COLO829 (cell line): Measurements from ENCODE around the gene GOLGA6L7.
A peak's percentile ranks its signal among the peaks of the same experiment; 100 is the strongest.
"Not testable (repeated sequence)": the region's sequence is repeated elsewhere in the genome, so short reads cannot be mapped to it uniquely, and the experiment has no call there.

Source experiments
- DNase-seq: peaks from one replicate; pipeline ENCODE4 v3.0.0; 2012; ENCODE audit warnings: low spot score

The GOLGA6L7 gene, protein sequence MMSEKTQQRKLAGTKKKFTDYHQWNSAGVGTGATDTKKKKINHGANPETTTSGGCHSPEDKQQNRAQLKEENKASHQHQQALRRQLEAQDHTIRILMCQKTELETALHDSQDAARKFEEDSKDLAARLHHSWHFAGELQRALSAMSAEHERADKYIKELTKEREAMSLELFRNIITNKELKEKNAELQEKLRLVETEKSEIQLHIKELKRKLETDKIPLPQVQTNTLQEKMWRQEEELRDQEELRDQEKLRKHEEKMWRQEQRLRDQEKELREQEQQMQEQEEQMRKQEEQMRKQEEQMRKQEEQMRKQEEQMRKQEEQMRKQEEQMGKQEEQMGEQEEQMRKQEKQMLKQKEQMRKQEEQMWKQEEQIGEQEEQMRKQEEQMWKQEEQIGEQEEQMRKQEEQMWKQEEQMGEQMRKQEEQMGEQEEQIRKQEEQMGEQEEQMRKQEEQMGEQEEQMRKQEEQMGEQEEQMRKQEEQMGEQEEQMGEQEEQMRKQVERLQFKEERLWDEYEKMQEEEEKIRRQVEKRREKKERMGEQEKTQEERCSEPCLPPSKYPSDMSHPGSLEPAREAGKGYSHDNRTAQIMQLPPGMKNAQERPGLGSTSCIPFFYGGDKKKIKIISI

DNA sequence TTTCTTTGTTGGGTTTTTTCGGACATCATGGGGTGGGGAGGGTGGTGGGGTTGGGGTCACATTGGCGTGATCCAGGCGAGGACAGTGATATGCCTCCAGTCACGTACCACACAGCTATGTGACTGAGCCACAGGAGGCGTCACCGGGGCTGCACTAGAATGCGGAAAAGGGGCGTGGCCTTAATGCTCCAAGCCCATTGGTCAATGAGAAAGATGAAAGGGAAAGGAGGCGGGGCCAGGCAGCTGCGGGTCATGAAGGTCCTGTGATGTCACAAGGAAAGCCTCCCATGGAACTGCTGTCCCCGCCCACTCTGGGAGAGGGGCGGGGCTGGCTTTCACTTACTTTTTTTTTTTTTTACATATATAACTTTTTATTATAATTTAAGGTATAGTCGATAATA is at the start of gene GOLGA6L7:
TSS of gene GOLGA6L7 (minus strand) at position 124 of the 400 bp plus-strand sequence. CDS start at position 29, 95 bp downstream.
- DNase-seq = not testable (repeated sequence)

DNA sequence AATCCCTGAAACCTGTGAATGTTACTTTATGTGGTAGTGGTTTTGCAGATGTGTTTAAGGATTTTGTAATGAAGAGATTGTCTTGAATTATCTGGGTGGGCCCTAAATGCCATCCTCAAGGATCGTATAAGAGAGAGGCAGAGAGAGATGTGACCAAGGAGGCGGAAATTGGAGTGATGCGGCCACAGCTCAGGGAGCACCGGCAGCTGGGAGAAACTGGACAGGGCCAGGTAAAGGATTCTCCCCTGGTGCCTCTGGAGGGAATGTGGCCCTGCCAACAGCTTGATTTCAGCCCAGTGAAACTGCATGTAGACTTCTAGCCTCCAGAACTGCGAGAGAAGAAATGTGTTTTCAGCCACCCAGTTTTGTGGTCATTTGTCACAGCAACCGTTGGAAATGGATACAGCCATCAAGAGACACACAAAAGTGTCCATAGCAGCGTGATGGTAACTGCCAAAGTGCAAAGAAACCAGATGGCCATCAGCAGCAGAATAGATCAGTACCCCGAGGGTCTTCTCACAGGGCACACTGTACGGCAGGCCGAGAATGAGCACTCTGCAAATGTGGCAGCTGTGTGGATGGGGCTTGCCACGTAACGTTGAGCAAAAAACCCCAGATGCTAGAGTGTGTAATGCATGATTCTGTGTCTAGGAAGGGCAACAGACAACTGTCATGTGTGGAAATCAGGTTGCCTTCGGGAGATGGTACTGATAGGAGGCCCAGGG is 49.6 kb upstream of the GOLGA6L7 start:
- DNase-seq = no peak

DNA sequence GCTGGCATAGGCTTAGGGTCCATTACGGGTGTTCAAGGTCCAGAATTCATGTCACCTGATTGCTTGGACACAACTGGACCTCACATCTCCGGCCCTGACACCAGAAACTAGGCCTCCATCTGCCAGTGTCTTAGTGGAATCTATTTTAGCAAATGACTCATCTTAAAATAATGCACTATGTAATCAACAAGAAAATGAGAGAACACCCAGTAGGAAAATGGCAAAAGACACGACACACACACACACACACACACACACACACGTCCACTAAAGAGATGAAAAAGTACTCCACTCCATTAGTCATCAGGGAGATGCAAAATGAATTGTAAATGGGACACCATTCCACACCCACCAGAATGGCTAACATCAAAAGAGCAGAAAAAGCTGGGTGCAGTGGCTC is 48.5 kb upstream of the GOLGA6L7 start:
- peak; percentile 17 for DNase-seq

DNA sequence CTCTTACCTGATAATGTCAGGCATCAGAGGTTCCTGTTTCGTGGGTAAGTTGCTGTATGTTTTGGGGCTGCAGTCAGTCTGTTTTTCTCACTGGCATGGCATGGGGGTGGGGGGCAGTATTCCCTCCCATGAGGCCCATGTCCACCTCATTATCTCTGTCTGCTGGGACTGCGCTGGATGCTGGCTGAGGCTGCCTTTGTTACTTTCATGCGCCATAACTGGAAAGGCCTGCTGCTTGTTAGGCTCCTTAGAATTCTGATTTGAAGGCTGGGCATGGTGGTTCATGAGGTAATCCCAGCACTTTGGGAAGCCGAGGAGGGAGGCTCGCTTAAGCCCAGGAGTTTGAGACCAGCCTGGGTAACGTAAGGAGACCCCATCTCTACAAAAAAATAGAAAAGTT is 47.1 kb upstream of the GOLGA6L7 start:
- DNase-seq = no peak

DNA sequence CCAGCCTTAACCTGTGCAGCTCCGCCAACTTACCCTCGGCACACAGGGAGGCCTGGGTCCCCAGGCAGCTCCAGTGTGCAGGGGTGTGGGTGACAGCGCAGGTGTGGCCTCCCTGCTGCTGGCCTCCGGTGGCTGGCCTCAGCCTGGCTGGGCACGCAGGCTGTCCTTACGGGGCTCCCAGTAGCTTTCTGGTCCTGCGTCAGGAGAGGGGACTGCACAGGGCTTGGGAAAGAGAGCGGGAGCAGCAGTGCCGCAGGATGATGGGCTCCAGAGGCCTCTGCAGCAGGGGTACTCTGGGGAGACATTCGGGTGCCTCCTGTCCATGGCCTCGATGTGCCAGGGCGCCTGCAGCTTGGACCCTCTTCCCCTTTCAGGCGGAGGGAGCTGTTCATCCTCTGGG is 46.7 kb upstream of the GOLGA6L7 start:
- no peak for DNase-seq

DNA sequence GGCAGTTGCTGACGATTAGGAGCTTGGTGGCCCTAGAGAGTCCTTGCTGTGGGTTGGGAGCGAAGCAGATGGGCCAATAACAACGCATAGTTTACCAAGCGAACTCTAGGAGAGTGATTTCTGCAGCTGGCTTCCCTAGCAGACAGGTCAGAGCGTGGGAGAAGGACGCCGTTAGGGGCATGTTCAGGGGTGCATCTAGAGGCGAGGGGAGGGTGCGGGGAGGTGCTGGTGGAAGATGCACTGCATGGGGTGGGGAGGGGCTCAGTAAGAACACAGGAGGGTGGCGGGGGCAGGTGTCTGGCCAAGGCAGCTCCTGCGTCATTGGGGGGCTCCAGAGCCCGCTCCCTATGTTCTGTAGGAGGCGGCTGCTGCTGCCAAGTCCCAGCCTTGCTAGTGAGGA is 46.2 kb upstream of the GOLGA6L7 start:
- DNase-seq = no peak

DNA sequence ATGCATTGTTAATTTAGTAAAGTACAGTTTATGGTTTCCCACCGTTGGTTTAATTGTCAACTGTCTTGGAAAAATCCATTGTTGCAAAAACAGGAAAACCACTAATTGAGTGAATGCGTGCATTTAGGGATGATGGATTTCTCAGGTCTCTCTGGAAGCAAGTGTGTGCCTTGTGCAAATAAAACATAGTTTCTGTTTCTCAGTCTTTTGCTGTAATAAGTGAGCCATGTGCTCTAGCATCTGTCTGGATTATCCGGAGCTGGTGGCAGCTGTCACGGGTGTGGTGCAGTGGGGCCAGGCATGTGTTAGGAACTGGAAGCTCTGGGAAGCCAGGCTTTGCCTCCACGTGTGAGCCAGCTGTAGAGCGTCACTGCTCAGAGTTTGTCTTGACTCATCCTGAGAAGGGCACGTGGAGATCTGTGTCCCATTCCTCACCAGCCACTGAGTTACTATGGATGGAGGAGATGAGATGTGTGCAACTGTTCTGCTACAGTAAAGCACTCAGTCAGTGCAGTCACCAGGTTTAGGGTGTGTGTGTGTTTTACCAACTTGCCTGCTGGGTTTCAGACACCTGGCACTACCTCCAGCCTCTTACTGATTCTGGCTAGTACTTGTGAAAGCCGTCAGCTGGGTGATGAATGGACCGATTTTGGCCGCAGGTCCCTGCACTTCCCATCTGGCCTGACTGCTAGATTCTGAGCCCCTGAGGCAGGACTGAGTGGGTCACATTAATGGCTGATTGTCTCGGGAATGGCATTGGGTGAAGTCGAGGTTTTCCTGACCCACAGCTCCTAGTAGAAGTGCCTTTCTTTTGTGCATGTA is 44.6 kb upstream of the GOLGA6L7 start:
- no peak for DNase-seq

DNA sequence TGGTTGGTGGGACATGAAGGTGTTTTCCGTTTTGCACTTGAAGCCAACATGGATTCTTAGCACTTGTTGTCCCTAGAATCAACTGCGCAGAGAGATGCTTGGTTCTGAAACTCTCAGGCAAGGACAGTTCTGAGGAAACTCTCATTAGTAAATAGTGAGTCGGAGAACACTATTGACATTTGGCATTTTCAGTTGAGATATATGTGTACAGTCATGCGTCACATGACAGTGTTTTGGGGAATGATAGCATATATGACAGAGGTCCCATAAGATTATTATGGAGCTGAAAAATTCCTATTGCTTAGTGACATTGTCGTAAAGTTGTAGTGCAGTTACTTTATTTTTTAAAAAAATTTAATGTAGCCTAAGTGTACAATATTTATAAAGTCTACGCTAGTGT is 43.1 kb upstream of the GOLGA6L7 start:
- no peak for DNase-seq

DNA sequence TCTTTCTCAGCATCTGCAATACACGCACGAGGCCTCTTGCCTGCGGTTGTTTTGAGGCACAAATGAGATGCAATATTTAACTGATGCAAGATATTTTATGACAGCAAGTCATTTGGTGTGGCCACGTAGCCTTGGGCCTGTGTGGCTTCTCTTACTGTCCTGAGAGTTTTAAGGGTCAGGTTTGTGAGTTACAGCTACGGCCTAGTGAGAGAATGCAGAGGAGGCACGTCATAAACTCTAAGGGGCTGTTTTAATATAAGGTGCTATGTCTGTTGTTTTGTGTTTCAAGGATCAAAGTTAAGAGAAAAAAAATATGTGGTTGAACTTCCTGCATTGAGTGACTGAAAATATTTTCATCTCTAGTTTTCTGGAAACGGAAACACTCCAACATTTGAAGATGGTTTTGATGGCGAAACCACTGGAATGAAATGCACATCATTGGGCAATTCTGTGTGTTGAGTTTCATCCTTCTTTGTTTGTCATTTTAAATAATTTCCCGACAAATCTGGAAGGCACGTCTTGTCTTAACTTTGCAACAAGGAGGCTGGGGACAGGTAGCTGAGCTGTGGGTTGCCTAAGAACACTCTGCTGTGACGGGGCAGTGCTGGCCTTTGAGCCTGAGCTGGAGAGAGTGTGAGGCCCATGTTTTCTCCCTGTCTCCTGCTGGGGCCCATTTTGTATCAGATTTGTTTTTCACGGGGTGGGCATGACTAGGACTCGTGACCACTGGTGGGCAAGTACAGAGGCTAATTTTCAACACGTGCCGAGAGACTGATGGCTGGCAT is 42.5 kb upstream of the GOLGA6L7 start:
- DNase-seq = no peak

DNA sequence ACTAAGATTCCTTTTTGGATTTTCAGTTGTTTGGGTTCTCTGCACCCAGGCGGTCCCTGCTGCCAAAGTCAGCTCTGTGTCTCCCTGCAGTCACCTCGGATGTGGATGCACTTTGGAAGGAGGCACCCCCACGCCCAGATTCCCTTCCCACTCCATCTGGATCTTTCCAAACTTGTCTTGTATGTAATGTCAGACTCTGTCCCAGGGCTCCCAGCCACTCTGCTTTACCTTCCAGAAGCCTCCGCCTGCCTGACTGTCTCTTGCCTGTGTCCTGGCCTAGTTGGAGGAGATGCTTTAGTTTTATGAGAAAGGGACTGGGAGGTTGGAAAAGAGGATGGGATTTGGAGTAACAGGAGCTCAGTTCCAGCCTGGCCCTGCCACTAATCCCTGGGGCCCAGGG is 41.8 kb upstream of the GOLGA6L7 start:
- DNase-seq = not testable (repeated sequence)

DNA sequence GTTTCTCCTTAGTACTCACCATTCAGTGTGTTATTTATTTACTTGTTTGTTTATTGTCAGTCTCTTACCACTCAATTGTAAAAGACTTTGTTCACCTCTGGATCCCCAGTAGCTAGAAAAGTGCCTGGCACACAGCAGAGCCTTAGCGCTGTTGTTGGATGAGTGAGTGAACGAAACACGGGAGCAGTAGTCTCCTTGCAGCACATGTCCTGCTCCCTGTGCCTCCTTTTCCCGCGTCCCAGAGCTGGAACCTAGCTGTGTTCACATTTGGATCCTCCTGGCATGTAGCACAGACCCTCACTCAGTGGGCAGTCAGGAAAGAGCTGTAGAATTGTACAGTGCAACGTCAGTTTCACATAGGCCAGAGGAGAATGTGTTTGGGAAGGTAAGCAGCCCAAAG is 41.4 kb upstream of the GOLGA6L7 start:
- DNase-seq = not testable (repeated sequence)

DNA sequence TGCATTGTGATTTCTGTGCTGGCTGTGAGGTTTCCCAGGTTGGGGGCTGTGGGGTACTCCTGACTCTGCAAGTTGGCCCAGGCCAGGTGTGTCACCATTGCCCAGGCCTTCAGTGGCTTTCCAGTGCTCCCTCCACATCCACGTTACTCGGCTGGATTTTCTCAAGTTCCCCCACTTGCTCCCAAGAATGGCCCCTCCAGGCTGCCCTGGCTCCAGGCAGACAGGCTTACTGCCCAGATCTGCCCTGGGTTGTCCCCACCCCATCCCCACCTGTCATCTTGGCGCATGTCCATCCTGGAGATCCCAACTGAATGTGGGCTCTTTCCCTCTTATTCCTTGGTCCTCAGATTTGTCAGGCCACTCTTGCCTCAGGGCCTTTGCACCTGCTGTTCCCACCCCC is 40.9 kb upstream of the GOLGA6L7 start:
- no peak for DNase-seq

DNA sequence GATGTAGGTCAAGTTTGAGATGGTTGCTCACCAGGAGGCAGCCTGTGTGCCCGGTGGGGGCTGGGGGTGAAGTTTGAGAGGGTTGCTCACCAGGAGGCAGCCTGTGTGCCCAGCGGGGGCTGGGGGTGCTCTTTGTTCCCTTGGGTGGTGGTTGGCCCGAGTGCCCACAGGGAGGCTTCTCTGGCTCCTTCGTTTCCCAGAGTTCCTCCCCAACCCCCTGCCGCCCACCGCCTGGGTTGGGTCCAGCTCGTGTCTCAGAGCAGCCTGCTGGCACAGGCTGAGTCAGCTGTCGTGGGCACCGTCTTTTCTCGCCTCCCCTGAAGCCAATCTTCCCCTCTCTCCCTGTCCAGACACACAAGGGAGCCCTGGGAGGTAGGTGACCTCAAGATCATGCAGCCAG is 40.5 kb upstream of the GOLGA6L7 start:
- DNase-seq = no peak

DNA sequence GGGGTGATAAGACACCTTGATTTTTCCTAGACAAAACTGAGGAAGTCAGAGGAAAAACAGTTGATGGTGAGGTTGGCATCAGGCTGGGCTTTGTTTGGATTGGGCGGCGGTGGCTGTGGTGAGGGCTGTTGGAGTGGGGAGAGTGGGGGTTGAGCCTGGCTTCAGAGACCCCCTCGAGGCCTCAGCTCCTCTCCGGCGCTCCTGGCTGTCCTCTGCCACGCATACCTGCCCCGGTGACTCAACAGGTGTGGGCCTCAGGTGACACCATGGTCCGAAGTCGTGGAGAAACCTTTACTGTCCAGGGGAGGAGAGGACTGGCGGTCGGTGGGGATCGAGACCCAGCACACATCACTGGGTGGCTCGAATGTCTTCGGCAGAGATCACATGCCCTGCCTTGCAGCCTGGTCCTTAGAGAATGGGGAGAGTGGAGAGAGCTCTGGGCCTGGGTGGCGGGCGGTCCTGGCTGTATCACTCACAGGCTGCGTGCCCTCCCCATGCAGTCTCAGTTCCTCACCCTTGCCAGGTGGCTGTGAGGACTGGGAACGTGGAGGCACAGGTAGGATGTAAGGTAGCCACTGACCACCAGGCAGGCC is 40.0 kb upstream of the GOLGA6L7 start:
- DNase-seq = no peak

DNA sequence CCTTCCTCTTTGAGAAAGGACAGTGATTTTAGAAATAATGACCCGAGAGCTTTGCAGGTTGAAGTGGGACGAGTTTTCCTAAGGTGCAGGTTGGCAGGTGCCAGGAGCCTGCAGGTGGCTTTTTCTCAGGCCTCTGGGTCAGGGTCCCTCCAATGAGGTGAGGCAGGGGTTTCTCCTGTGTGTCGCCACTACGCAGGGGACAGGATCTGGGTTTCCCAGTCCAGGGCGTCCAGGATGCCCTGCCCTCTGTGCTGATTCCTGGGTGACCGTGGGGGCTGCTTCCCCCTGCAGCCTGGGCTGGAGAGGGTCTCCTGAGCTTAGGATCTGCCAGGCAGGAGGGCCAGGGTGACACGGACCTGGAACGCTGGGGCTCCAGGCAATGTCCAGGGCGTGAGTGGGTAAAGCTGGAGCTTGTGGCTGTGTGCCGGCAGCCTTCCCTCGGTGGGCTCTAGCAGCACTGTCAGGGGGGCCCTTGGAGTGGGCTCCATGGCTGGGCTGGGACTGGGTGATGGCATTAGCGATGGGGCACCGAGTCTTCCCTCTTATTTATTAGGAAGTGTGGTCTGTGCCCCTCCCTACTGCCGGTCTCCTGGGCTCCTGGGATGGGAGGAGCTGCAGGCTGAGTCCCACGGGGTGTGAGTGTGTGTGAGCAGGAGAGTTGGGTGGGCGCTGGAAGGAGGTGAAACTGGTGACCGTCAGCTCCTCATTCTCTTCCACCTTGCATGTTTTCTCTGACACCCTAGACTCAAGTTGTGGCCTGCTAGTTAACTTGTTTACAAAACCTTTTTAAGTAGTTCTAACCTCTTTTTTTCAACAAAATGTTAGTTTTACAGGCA is 39.1 kb upstream of the GOLGA6L7 start:
- DNase-seq = no peak

DNA sequence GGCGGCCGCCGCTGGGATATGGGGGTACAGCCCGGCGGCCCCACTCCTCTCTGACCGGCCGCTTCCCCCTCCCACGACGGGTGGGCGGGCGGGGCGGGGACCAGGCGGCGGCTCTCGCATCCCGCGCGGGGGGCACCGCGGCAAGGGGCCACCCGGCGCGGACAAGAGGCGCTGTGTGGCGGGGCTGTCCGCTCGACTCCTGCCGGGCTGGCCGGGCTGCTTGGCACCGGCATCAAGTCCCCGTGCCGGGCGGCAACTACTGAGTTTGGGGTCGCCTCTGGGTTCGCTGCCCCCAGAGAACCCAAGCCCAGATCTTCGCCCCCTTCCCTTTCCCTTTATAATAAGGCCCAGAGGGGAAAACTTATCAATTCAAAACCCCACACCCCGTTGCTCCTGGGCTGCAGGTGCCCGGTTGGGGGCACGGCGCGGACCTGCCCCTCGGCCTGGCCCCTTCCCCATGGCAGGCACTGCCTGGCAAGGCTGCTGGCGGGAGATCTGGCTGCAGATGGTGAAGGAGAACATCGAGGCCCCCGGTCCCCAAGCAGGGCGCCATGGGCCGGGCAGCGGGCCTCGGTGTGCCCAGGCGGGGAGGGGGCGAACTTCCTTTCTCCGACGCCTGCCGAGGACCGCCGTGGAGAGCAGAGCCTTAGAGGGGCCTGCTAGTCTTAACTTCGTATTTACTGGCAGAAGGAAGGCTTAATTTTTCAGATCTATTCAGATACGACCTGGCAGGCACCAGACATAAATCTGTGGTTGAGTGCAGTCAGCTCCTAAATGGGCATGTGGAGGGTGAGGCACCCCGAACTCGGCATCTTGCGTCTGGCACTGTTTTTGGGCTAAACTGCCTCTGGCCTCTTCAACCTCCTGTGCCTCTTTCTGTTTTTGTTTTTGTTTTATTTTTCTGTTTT is 38.2 kb upstream of the GOLGA6L7 start:
- DNase-seq = no peak

DNA sequence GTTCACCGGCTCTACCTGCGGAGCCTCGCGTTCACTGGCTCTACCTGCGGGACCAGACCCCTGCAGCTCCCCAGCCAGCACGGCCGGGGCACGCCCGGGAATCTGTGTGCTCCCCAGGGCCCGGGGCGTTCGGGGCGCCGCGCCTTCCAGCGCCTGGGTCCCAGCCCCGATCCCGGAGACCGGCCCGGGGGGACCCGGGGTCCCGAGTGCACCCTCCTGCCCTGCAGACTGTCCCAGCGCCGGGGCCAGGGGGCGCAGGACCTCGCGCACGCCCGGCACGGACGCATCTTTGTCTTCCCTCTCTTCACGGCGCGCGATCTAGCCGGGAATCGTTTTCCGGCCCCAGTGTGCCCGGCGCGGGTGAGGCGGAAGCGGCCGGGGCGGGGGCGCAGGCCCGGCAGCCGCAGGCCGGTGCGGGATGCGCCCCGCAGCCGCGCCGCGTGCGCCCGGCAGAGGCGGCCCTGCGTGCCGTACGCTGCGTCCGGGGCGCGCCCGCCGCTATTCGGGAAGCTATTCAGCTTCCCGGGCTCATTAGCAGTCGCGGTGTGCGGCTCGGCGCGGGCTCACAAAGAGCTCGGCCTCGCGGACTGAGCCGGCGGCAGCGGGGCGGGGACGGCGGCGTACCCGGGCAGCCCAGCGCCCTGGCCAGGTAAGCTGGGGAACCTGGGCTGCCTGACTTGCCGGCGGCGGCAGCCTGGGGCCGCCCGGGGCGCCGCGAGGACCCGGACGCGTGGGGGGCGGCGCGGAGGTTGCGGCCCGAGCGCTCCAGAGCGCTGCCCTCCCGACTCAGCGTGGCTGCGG is 37.4 kb upstream of the GOLGA6L7 start, which contains the start of gene APBA2:
TSS of gene APBA2 (plus strand) at position 345 of the 801 bp plus-strand sequence. CDS start 167,911 bp downstream, outside the sequence.
- no peak for DNase-seq

DNA sequence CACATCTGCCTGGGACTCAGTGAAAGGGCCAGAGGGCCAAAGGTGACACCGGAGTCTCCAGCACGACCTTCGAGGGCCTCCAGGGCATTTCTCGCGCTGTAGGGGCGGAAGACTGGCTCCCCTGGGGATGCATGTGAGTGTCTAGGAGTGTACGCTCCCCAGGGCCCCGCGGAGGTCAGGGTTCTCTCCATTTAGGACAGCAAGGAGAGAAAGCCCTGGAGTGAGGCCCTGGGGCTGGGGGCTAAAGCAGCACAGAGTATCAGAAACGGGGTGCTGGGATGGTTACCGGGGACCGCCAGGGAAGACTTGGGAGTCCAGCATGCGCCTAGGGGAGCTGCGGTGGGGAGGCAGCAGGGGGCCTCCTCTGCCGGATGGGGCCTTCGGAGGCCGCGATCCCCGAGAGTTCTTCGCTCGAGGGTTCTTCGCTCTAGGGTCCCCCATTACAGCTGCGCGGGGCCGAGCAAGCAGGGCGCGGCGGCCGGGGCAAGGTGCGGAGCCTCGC is 36.7 kb upstream of the GOLGA6L7 start:
- DNase-seq = no peak
